B cell (primary cell): ENCODE data around the gene SCRN1. TPM values are rescaled to one million over a fixed set of nuclear protein-coding genes. Genes with fewer than 3 reads are reported as not detected.

Experiments used
- ATAC-seq: fragments of 200-7000 bp; cut with Tn5 transposase; one replicate; pipeline ENCODE4 v1.10.0; 2021; ENCODE audit warnings: low read depth, mild to moderate bottlenecking, moderate number of reproducible peaks, moderate library complexity
- CTCF ChIA-PET: fragments of 350-600 bp; sonication (Branson Sonifier 250); formaldehyde crosslinking; loops from one replicate; lab custom pipeline; 2021; ENCODE audit warnings: antibody characterized with exemption, inconsistent platforms; lab: Charles Lee
- POLR2A ChIA-PET: fragments of 350-600 bp; sonication (Branson Sonifier 250); formaldehyde crosslinking; loops from one replicate; lab custom pipeline; 2021; ENCODE audit warnings: antibody characterized with exemption; lab: Charles Lee
- DNase-seq: peaks from one replicate; pipeline ENCODE4 v3.0.0; 2013
- H2AFZ ChIP-seq: 2 replicates; pipeline ENCODE4 v1.6.1; 2012; ENCODE audit warnings: mild to moderate bottlenecking, low read depth, low read length; ENCODE audit not compliant: insufficient read depth, poor library complexity, severe bottlenecking
- H3K27ac ChIP-seq, 2 donors: 1 replicate in 1 of 2; 2 replicates in 1 of 2; pipeline ENCODE4 v1.5.1; 2012 to 2013; ENCODE audit warnings: low read length in 2 of 2, mild to moderate bottlenecking in 2 of 2, moderate library complexity in 1 of 2
- H3K27me3 ChIP-seq, 4 experiments: fragments of 200-600 bp in 1 of 4; sonication (generic) in 1 of 4; replicated peaks in 1 of 4; 1 replicate in 2 of 4; 2 replicates in 2 of 4; pipeline versions ENCODE4 v1.6.1 to v1.7.0; 2013 to 2016; ENCODE audit warnings: low read length in 3 of 4, mild to moderate bottlenecking in 2 of 4, mixed read lengths in 1 of 4, moderate library complexity in 1 of 4; ENCODE audit not compliant: insufficient read depth in 4 of 4, control insufficient read depth in 3 of 4; ENCODE audit errors: control extremely low read depth in 1 of 4
- H3K36me3 ChIP-seq, 2 experiments: replicated peaks in 1 of 2; 1 replicate in 1 of 2; 2 replicates in 1 of 2; pipeline versions ENCODE4 v1.6.1 to v1.7.1; 2013; ENCODE audit warnings: low read length in 1 of 2; ENCODE audit not compliant: insufficient read depth in 2 of 2, control insufficient read depth in 1 of 2; ENCODE audit errors: control extremely low read depth in 1 of 2, extremely low read depth in 1 of 2
- H3K4me1 ChIP-seq, 2 donors: fragments of 200-600 bp in 1 of 2; sonication (generic) in 1 of 2; 1 replicate in 1 of 2; 2 replicates in 1 of 2; pipeline versions ENCODE4 v1.5.1 to v1.6.1; 2013 to 2017; ENCODE audit warnings: low read length in 2 of 2; ENCODE audit not compliant: control insufficient read depth in 2 of 2, insufficient read depth in 2 of 2
- H3K4me2 ChIP-seq: replicated peaks from 2 replicates; pipeline ENCODE3; 2012; ENCODE audit warnings: mild to moderate bottlenecking, low read depth, low read length; ENCODE audit not compliant: poor library complexity, severe bottlenecking
- H3K4me3 ChIP-seq, 5 experiments: fragments of 200-600 bp in 1 of 5; sonication (generic) in 1 of 5; 1 replicate in 3 of 5; 2 replicates in 2 of 5; pipeline versions ENCODE4 v1.5.1 to v1.7.0; 2011 to 2016; ENCODE audit warnings: low read length in 4 of 5, mild to moderate bottlenecking in 4 of 5, low read depth in 2 of 5, control low read depth in 1 of 5, moderate library complexity in 1 of 5; ENCODE audit not compliant: insufficient read depth in 1 of 5; ENCODE audit errors: control extremely low read depth in 1 of 5, extremely low read depth in 1 of 5
- H3K79me2 ChIP-seq: fragments of 200-600 bp; sonication (generic); one replicate; pipeline ENCODE4 v1.6.0; 2016; ENCODE audit warnings: low read length; ENCODE audit not compliant: control insufficient read depth, insufficient read depth
- H3K9ac ChIP-seq: fragments of 200-600 bp; sonication (generic); 2 replicates; pipeline ENCODE4 v1.6.1; 2017; ENCODE audit warnings: mild to moderate bottlenecking, low read length, moderate library complexity
- H3K9me3 ChIP-seq, 3 donors: one replicate each; pipeline versions ENCODE4 v1.6.1 to v1.7.1; 2013; ENCODE audit warnings: low read length in 2 of 3; ENCODE audit not compliant: control insufficient read depth in 2 of 3, insufficient read depth in 1 of 3; ENCODE audit errors: control extremely low read depth in 1 of 3
- H4K20me1 ChIP-seq: 2 replicates; pipeline ENCODE4 v1.6.0; 2012; ENCODE audit warnings: mild to moderate bottlenecking, low read length; ENCODE audit not compliant: insufficient read depth, control insufficient read depth, poor library complexity, severe bottlenecking
- H3K27ac Mint-ChIP-seq: one replicate; pipeline ENCODE4 v1.8.0; 2021; ENCODE audit warnings: mixed read lengths
- H3K27me3 Mint-ChIP-seq: one replicate; pipeline ENCODE4 v1.8.0; 2021; ENCODE audit warnings: mixed read lengths
- H3K4me1 Mint-ChIP-seq: one replicate; pipeline ENCODE4 v1.8.0; 2021; ENCODE audit warnings: mixed read lengths
- H3K4me3 Mint-ChIP-seq: one replicate; pipeline ENCODE4 v1.8.0; 2021; ENCODE audit warnings: mixed read lengths
- H3K9me3 Mint-ChIP-seq: one replicate; pipeline ENCODE4 v1.8.0; 2022; ENCODE audit warnings: mixed read lengths; ENCODE audit not compliant: insufficient read depth
- CTCF ChIP-seq: fragments of 200-600 bp; IDR thresholded peaks from one replicate; pipeline ENCODE4 v1.8.0; 2022; ENCODE audit warnings: antibody characterized with exemption, mild to moderate bottlenecking
- EZH2 ChIP-seq: IDR thresholded peaks from 2 replicates; pipeline ENCODE4 v1.6.1; 2012; ENCODE audit warnings: borderline replicate concordance, low read depth, mild to moderate bottlenecking, moderate library complexity, low read length; ENCODE audit not compliant: insufficient read depth, poor library complexity, severe bottlenecking
- WGBS: methylation state at CpG from one replicate; pipeline ENCODE4 v1.1.5; 2013; ENCODE audit warnings: missing lambda C conversion rate; ENCODE audit not compliant: insufficient coverage; 5-methylcytosine and 5-hydroxymethylcytosine counted together
- intact Hi-C: fragments of 100-400 bp; cut with micrococcal nuclease; formaldehyde crosslinking; loops from one replicate; pipeline ENCODE4 v1.10.0; 2022
- polyA plus RNA-seq: library from polyadenylated mRNA; depleted of rRNA; stranded (reverse); fragments of >200 nt; gene quantifications from 2 replicates; pipeline ENCODE4 v1.2.3, GENCODE V29; 2012
- total RNA-seq, 2 donors: library from RNA; stranded (reverse); fragments of 120-200 nt in 1 of 2; gene quantifications; 1 replicate in 1 of 2; 2 replicates in 1 of 2; pipeline versions ENCODE4 v1.2.3 to v1.2.4, GENCODE V29; 2013 to 2022

Gene SCRN1
- total and polyA plus RNA-seq, 2 donors (not counting 1 experiment from before 2014, with no cell fraction given) = 16.6 to 66.6 TPM

- Histone ChIP-seq H4K20me1 (no peaks in the 10 kb centered on the region), H3K9me3 (no peaks in the 10 kb centered on the region), H3K9ac (no peak overlapping the region), H3K4me3 (no peak overlapping the region), H2AFZ (no peak overlapping the region), H3K4me1 (no peaks in the 10 kb centered on the region), H3K79me2 (no peaks in the 10 kb centered on the region), H3K36me3 (peaks cover 0 to 3% of the 10 kb centered on the region in 2 experiments), H3K27me3 (no peaks in the 10 kb centered on the region), H3K27ac (no peak overlapping the region), H3K4me2 (no peak overlapping the region)
- POLR2A ChIA-PET = no interaction called here
- Mint-ChIP-seq H3K27ac (no peak overlapping the region), H3K9me3 (no peaks in the 10 kb centered on the region), H3K27me3 (no peaks in the 10 kb centered on the region), H3K4me1 (no peaks in the 10 kb centered on the region), H3K4me3 (no peak overlapping the region)
- DNase-seq (no peak), ATAC-seq (no peak)
- WGBS = 96% methylated on average over 6 of the region's 6 CpGs
- no peak for TF ChIP-seq CTCF
- TF ChIP-seq EZH2 = no peak
- intact Hi-C loops = no loop called here
- CTCF ChIA-PET = no interaction called here
These were observed 20.4 kb upstream of the SCRN1 start for GRCh38 chr7:30010021-30010420.

- H3K27ac ChIP-seq = no peak overlapping the region
- H3K27ac Mint-ChIP-seq = no peak overlapping the region
- no peak for ATAC-seq
- no peaks in the 10 kb centered on the region for H3K9me3 ChIP-seq
- POLR2A ChIA-PET = no interaction called here
- no peaks in the 10 kb centered on the region for H3K27me3 Mint-ChIP-seq
- H2AFZ ChIP-seq = no peak overlapping the region
- TF ChIP-seq CTCF (no peak), EZH2 (no peak)
- no peaks in the 10 kb centered on the region for H4K20me1 ChIP-seq
- H3K79me2 ChIP-seq = no peaks in the 10 kb centered on the region
- no peaks in the 10 kb centered on the region for H3K4me1 Mint-ChIP-seq
- no peak for DNase-seq
- H3K36me3 ChIP-seq = no peaks in the 10 kb centered on the region
- CTCF ChIA-PET = no interaction called here
- no peaks in the 10 kb centered on the region for H3K4me1 ChIP-seq
- no peaks in the 10 kb centered on the region for H3K27me3 ChIP-seq
- no peaks in the 10 kb centered on the region for H3K9me3 Mint-ChIP-seq
- no peak overlapping the region for H3K4me3 ChIP-seq
- H3K9ac ChIP-seq = no peak overlapping the region
- H3K4me2 ChIP-seq = no peak overlapping the region
- intact Hi-C loops = no loop called here
- H3K4me3 Mint-ChIP-seq = no peak overlapping the region
- no CpG with 5 or more reads among the region's 3 CpGs for WGBS
These were observed 15.9 kb upstream of the SCRN1 start for GRCh38 chr7:30005464-30005863.
